Measurements from ENCODE around the gene GPANK1.

- no peak for TF ChIP-seq CTCF (IDR thresholded peaks at IDR 0.05; ENCODE audit: insufficient read depth, low read length)
- TF ChIP-seq REST (IDR thresholded peaks at IDR 0.05; ENCODE audit: insufficient replicate concordance, low read depth) = no peak
- TF ChIP-seq POLR2AphosphoS5 (IDR thresholded peaks at IDR 0.05; ENCODE audit: low read depth) = no peak
- TF ChIP-seq SPI1 (IDR thresholded peaks at IDR 0.05; ENCODE audit: borderline replicate concordance, low read depth) = no peak
These were observed 18.8 kb upstream of the GPANK1 start for GRCh38 chr6:31683591-31683990.

Measured in HL-60 (cell line).